CD4-positive, CD25-positive, alpha-beta regulatory T cell (primary cell): ENCODE measurements around the gene SLC30A2. TPM values are rescaled to one million over a fixed set of nuclear protein-coding genes. Genes with fewer than 3 reads are reported as not detected.

Experiments
- ATAC-seq, 2 donors: fragments of 150-1000 bp; cut with Tn5 transposase; one replicate each; pipeline ENCODE4 v1.10.0; 2021; ENCODE audit warnings: low read depth in 2 of 2, moderate number of reproducible peaks in 2 of 2, moderate library complexity in 1 of 2
- DNase-seq, 3 donors: peaks; one replicate each; pipeline versions ENCODE4 v3.0.0 to v3.0.0-alpha.2; 2012 to 2022; ENCODE audit warnings: mixed read lengths in 1 of 3
- H3K27ac ChIP-seq: one replicate; pipeline ENCODE4 v1.7.0; 2013; ENCODE audit warnings: mild to moderate bottlenecking, low read length; ENCODE audit not compliant: insufficient read depth, poor library complexity, severe bottlenecking
- H3K27me3 ChIP-seq: one replicate; pipeline ENCODE4 v1.7.0; 2013; ENCODE audit warnings: low read length; ENCODE audit not compliant: control insufficient read depth, insufficient read depth
- H3K36me3 ChIP-seq: one replicate; pipeline ENCODE4 v1.7.0; 2013; ENCODE audit warnings: mild to moderate bottlenecking, low read length, moderate library complexity; ENCODE audit not compliant: control insufficient read depth, insufficient read depth
- H3K4me1 ChIP-seq: 2 replicates; pipeline ENCODE4 v1.7.0; 2013; ENCODE audit warnings: mild to moderate bottlenecking, low read length; ENCODE audit not compliant: insufficient read depth, control insufficient read depth, poor library complexity, severe bottlenecking
- H3K4me3 ChIP-seq: one replicate; pipeline ENCODE4 v1.7.0; 2013; ENCODE audit warnings: low read depth, mild to moderate bottlenecking, low read length, moderate library complexity
- H3K9me3 ChIP-seq, 2 experiments: 1 replicate in 1 of 2; 2 replicates in 1 of 2; pipeline ENCODE4 v1.7.0; 2013; ENCODE audit warnings: low read length in 2 of 2, mild to moderate bottlenecking in 1 of 2, moderate library complexity in 1 of 2; ENCODE audit not compliant: control insufficient read depth in 2 of 2
- H3K27ac Mint-ChIP-seq, 3 donors: one replicate each; pipeline ENCODE4 v1.8.0; 2020 to 2022; ENCODE audit warnings: mild to moderate bottlenecking in 3 of 3, mixed read lengths in 3 of 3, moderate library complexity in 2 of 3
- H3K27me3 Mint-ChIP-seq: one replicate; pipeline ENCODE4 v1.8.0; 2022; ENCODE audit warnings: mild to moderate bottlenecking, mixed read lengths
- H3K36me3 Mint-ChIP-seq: one replicate; pipeline ENCODE4 v1.8.0; 2020; ENCODE audit warnings: mixed read lengths
- H3K4me1 Mint-ChIP-seq, 4 donors: one replicate each; pipeline ENCODE4 v1.8.0; 2020 to 2022; ENCODE audit warnings: mixed read lengths in 4 of 4, mild to moderate bottlenecking in 1 of 4
- H3K4me3 Mint-ChIP-seq, 4 donors: one replicate each; pipeline ENCODE4 v1.8.0; 2020 to 2022; ENCODE audit warnings: mild to moderate bottlenecking in 4 of 4, mixed read lengths in 4 of 4, moderate library complexity in 3 of 4
- H3K9me3 Mint-ChIP-seq, 7 donors: one replicate each; pipeline ENCODE4 v1.8.0; 2020 to 2022; ENCODE audit warnings: mixed read lengths in 7 of 7, mild to moderate bottlenecking in 3 of 7, moderate library complexity in 2 of 7
- polyA plus RNA-seq, 4 donors: library from polyadenylated mRNA; unstranded; fragments of 300-500 nt; fragmentation: Illumina TruSeq; gene quantifications; one replicate each; pipeline ENCODE4 v1.2.3, GENCODE V29; 2021
- total RNA-seq: library from RNA; stranded (reverse); gene quantifications from one replicate; pipeline ENCODE4 v1.2.3, GENCODE V29; 2022

Gene SLC30A2
- total and polyA plus RNA-seq, 5 donors from 2014 or later: 0.07 TPM; not detected in 4

DNA sequence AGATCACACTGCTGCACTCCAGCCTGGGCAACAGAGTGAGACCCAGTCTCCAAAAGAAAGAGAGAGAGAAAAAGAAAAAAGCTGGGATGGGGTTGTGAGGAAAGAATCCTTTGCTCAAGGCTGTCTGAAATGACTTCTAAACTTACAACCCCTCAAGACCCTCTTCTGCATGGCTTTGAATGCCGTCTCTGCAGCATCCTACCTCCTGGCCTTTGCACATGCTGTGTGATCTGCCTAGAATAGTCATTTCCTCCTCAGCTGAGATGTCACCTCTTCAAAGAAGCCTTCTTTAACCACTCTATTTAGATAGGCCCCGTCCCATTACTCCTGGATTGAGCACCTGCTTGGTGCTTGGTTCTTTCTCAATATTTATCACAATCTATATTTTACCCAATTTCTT, 38.9 kb upstream of the SLC30A2 start:
- ATAC-seq: no peak
- H3K36me3 Mint-ChIP-seq: no peaks in the 10 kb centered on the region
- no peak for DNase-seq
- no peaks in the 10 kb centered on the region for H3K4me1 Mint-ChIP-seq
- H3K9me3 Mint-ChIP-seq: peaks cover 0 to 2% (median 0%) of the 10 kb centered on the region in 7 donors
- peaks cover 36% of the 10 kb centered on the region for H3K27me3 Mint-ChIP-seq
- Histone ChIP-seq H3K4me3 (no peak overlapping the region), H3K36me3 (no peaks in the 10 kb centered on the region), H3K27ac (no peak overlapping the region), H3K4me1 (no peaks in the 10 kb centered on the region), H3K9me3 (no peaks in the 10 kb centered on the region), H3K27me3 (peaks cover 16% of the 10 kb centered on the region)
- no peak overlapping the region for H3K4me3 Mint-ChIP-seq
- no peak overlapping the region for H3K27ac Mint-ChIP-seq

DNA sequence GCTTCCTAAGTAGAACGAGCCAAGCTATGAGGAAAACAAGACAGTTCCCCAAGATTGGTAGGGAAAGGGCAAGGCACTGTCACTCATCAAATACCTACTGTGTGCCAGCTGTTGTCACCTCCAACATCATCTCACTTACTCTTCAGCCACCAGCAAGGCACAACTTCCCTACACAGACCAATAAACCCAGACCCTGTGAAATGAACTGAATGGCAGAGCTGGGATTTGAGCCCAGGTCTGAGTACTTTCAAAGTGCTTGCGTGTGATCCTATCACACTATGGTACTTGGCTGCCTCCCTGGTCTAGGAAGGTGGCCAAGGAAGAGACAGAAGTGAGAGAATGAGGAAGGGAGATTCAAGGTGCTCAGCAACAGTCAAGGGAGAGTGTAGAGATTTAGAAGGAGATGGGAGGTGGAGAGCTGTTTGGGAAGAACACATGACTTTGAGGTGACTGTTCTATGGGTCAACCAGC, 38.2 kb upstream of the SLC30A2 start:
- no peaks in the 10 kb centered on the region for H3K36me3 Mint-ChIP-seq
- Histone ChIP-seq H3K9me3 (no peaks in the 10 kb centered on the region), H3K27me3 (peaks cover 15% of the 10 kb centered on the region), H3K4me1 (no peaks in the 10 kb centered on the region), H3K4me3 (no peak overlapping the region), H3K36me3 (no peaks in the 10 kb centered on the region), H3K27ac (no peak overlapping the region)
- H3K4me1 Mint-ChIP-seq: no peaks in the 10 kb centered on the region
- H3K4me3 Mint-ChIP-seq: no peak overlapping the region
- DNase-seq: no peak
- no peak overlapping the region for H3K27ac Mint-ChIP-seq
- peaks cover 0 to 2% (median 0%) of the 10 kb centered on the region in 7 donors for H3K9me3 Mint-ChIP-seq
- peaks cover 38% of the 10 kb centered on the region for H3K27me3 Mint-ChIP-seq
- ATAC-seq: no peak

DNA sequence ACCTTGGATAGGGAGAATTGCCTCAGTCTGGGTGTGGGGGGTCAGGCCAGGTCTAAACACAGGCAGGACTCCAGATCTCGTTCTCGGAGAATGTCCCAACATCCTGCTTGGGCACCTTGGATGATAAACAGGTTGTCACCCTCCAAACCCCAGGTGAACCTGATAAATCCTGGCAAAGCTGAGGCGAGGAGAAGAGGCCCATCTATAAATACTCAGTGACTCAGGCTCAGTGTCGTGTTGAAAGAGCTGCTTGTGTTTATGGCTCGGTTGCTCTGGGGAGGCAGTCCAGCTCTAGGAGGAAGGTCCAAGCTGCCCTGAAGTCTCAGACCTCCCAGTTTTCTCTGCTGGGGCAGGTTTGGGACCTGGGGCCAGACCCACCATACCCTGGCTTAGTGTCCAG, 37.3 kb upstream of the SLC30A2 start:
- Mint-ChIP-seq H3K36me3 (no peaks in the 10 kb centered on the region), H3K27me3 (peaks cover 42% of the 10 kb centered on the region), H3K4me1 (no peaks in the 10 kb centered on the region), H3K27ac (no peak overlapping the region), H3K9me3 (peaks cover 0 to 2% (median 0%) of the 10 kb centered on the region in 7 donors), H3K4me3 (no peak overlapping the region)
- H3K4me3 ChIP-seq: no peak overlapping the region
- H3K9me3 ChIP-seq: no peaks in the 10 kb centered on the region
- no peaks in the 10 kb centered on the region for H3K4me1 ChIP-seq
- ATAC-seq (no peak), DNase-seq (no peak)
- H3K36me3 ChIP-seq: no peaks in the 10 kb centered on the region
- no peak overlapping the region for H3K27ac ChIP-seq
- H3K27me3 ChIP-seq: peaks cover 16% of the 10 kb centered on the region

DNA sequence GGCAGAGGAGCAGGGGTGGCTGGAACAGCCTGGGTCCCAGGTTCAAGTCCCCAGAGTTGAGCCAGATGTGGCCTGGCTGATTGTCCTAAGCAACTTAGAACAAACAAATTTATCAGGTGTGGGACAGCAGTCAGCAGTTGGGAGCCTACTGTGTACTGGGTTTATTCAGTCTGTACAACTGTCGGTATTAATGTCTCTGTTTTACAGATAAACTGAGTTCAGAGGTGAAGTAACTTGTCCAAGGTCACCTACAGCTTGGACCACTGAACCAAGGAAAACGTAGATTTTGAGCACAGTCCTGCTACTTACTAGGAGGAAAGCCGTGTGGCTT, 36.1 kb upstream of the SLC30A2 start:
- H3K36me3 ChIP-seq: no peaks in the 10 kb centered on the region
- ATAC-seq (no peak), DNase-seq (no peak)
- no peaks in the 10 kb centered on the region for H3K9me3 ChIP-seq
- Mint-ChIP-seq H3K27me3 (peaks cover 37% of the 10 kb centered on the region), H3K9me3 (peaks cover 0 to 2% (median 0%) of the 10 kb centered on the region in 7 donors), H3K36me3 (no peaks in the 10 kb centered on the region), H3K4me1 (no peaks in the 10 kb centered on the region), H3K4me3 (no peak overlapping the region), H3K27ac (no peak overlapping the region)
- peaks cover 16% of the 10 kb centered on the region for H3K27me3 ChIP-seq
- no peak overlapping the region for H3K4me3 ChIP-seq
- no peaks in the 10 kb centered on the region for H3K4me1 ChIP-seq
- no peak overlapping the region for H3K27ac ChIP-seq

DNA sequence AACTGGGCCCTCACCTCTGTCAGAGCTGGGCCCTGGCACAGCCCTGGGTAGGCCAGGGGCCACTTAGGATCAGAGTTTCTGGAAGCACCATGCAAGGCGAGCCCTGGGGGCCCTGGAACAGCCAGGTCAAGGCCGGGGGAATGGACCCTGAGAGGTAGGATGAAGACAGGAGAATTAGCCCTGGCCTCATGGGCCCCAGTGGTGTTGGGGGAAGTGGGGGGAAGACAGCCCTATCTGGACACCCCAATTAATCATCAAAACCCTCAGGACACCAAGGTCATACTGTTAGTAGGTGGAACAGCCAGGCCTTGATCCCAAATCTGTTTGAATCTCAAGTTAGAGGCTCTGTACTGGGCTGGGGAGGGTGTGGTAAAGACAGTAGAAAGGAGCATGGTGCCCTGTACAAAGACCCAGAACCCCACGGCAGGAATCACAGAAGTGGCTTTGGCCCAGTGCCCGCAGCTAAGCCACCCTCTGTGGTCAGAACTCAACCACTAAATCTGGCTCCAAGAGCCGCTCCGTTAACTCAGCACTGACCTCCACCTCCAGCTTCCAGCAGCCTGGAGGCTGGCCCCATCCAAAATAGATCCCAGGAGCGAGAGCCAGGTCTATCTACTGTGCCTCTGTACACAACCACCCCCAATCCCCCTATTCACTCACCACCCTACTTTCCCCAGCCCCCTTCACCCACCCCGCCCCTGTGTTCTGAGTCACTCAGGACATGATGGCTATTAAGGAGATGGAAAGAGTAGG, 35.5 kb upstream of the SLC30A2 start:
- Histone ChIP-seq H3K4me1 (no peaks in the 10 kb centered on the region), H3K27ac (no peak overlapping the region), H3K27me3 (peaks cover 16% of the 10 kb centered on the region), H3K9me3 (no peaks in the 10 kb centered on the region), H3K36me3 (no peaks in the 10 kb centered on the region), H3K4me3 (no peak overlapping the region)
- H3K4me1 Mint-ChIP-seq: no peaks in the 10 kb centered on the region
- peaks cover 0 to 2% (median 0%) of the 10 kb centered on the region in 7 donors for H3K9me3 Mint-ChIP-seq
- peaks cover 37% of the 10 kb centered on the region for H3K27me3 Mint-ChIP-seq
- ATAC-seq (no peak), DNase-seq (no peak)
- H3K4me3 Mint-ChIP-seq: no peak overlapping the region
- no peak overlapping the region for H3K27ac Mint-ChIP-seq
- H3K36me3 Mint-ChIP-seq: no peaks in the 10 kb centered on the region

DNA sequence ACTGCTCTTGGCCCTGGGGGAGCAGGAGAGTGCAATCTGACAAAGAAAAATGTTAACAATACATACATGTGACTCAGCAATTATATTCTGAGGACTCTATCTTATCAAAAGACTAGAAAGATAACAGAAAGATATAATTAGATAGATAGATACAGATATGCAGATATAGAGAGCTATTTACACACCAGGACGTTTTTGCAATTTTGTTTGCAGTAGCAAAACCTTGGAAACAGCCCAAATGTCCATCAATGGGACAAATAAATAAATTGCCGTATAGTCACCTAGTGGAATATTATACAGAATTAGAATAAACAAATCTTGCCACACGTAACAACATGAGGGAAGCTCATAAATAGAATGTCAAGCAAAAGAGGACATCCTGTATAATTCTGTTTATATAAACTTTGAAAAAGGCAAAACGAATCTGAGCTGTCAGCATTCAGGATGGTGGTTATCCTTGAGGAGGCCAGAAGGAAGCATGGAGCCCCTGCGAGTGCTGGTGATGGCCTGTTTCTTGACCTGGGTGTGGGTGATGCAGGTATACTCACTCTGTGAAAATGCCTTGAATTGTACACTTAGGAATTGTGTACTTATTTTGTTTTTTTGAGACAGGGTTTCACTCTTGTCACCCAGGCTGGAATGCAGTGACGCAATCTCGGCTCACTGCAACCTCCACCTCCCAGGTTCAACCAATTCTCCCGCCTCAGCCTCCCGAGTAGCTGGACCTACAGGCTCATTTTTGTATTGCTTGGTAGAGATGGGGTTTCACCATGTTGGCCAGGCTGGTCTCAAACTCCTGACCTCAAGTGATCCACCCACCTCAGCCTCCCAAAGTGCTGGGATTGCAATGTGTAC, 34.3 kb upstream of the SLC30A2 start:
- Mint-ChIP-seq H3K36me3 (no peaks in the 10 kb centered on the region), H3K27me3 (peaks cover 37% of the 10 kb centered on the region), H3K4me1 (peaks cover 0 to 5% (median 0%) of the 10 kb centered on the region in 4 donors), H3K9me3 (peaks cover 0 to 2% (median 0%) of the 10 kb centered on the region in 7 donors), H3K4me3 (no peak overlapping the region), H3K27ac (no peak overlapping the region)
- no peak overlapping the region for H3K27ac ChIP-seq
- no peaks in the 10 kb centered on the region for H3K9me3 ChIP-seq
- ATAC-seq (no peak), DNase-seq (no peak)
- no peak overlapping the region for H3K4me3 ChIP-seq
- no peaks in the 10 kb centered on the region for H3K36me3 ChIP-seq
- peaks cover 12% of the 10 kb centered on the region for H3K27me3 ChIP-seq
- no peaks in the 10 kb centered on the region for H3K4me1 ChIP-seq

DNA sequence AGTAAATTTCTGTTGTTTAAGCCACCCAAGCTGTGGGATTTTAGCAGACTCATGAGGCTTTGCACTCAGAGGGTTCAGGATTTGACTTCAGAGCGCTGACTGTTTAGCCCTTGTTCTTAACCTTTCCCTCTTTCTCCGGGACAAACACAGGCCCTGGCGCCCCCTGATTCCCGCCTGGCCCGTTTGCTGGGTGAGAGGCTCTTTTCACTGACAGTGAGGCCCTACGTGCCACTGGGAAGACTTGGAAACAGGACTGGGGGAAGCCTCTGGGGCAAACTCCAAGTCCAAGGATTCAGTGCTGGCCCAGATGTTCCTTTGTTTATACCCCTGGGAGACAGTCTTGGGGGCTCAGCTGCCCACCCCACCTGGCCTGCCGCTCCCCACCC, 33.3 kb upstream of the SLC30A2 start:
- no peak overlapping the region for H3K4me3 Mint-ChIP-seq
- H3K27me3 ChIP-seq: peaks cover 7% of the 10 kb centered on the region
- peaks cover 0 to 2% (median 0%) of the 10 kb centered on the region in 7 donors for H3K9me3 Mint-ChIP-seq
- H3K27me3 Mint-ChIP-seq: peaks cover 31% of the 10 kb centered on the region
- no peak for DNase-seq
- H3K4me1 ChIP-seq: no peaks in the 10 kb centered on the region
- no peak overlapping the region for H3K27ac Mint-ChIP-seq
- H3K4me1 Mint-ChIP-seq: peaks cover 0 to 5% (median 0%) of the 10 kb centered on the region in 4 donors
- H3K9me3 ChIP-seq: no peaks in the 10 kb centered on the region
- no peak for ATAC-seq
- H3K4me3 ChIP-seq: no peak overlapping the region
- no peaks in the 10 kb centered on the region for H3K36me3 ChIP-seq
- no peak overlapping the region for H3K27ac ChIP-seq
- no peaks in the 10 kb centered on the region for H3K36me3 Mint-ChIP-seq
